Measurements from ENCODE around the gene CARF.

DNA sequence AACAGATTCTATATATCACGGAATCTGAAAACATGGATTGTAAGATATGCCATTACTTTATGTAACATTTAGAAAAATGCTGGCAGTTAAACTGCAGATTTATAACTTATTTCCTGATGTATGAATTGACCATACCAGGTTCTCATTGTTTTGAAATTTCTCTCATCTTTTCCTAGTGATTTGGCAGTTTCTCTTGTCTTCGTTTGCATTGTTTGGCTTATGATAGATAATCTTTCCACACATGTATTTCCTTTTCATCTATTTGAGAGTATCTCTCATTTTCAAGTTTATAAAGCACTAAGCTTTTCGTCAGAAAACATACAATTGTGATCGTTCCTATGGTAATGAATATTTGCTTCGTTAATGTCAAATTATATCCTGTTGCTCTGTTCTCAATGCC lies 118.9 kb downstream of the CARF start:
- TF ChIP-seq, protein P1, sequence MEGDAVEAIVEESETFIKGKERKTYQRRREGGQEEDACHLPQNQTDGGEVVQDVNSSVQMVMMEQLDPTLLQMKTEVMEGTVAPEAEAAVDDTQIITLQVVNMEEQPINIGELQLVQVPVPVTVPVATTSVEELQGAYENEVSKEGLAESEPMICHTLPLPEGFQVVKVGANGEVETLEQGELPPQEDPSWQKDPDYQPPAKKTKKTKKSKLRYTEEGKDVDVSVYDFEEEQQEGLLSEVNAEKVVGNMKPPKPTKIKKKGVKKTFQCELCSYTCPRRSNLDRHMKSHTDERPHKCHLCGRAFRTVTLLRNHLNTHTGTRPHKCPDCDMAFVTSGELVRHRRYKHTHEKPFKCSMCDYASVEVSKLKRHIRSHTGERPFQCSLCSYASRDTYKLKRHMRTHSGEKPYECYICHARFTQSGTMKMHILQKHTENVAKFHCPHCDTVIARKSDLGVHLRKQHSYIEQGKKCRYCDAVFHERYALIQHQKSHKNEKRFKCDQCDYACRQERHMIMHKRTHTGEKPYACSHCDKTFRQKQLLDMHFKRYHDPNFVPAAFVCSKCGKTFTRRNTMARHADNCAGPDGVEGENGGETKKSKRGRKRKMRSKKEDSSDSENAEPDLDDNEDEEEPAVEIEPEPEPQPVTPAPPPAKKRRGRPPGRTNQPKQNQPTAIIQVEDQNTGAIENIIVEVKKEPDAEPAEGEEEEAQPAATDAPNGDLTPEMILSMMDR (optimal IDR thresholded peaks at IDR 0.05 in 1 of 3, IDR thresholded peaks at IDR 0.05 in 1 of 3, conservative IDR thresholded peaks at IDR 0.05 in 1 of 3; ENCODE audit: extremely low read depth in 1 of 3, insufficient read depth in 2 of 3, low read length in 3 of 3): no peak
- TF ChIP-seq EZH2 (IDR thresholded peaks at IDR 0.05; ENCODE audit: low read length): no peak
